ENCODE results near the gene DAB1.

The DAB1 gene

GRCh38 chr1:57157818-57158603, 265.8 kb downstream of the DAB1 start:
- DNase-seq: no peak

GRCh38 chr1:57156907-57157306, 267.0 kb downstream of the DAB1 start:
- DNase-seq: no peak

GRCh38 chr1:57146100-57146499, 277.8 kb downstream of the DAB1 start:
- no peak for DNase-seq

GRCh38 chr1:57142999-57143398, 280.9 kb downstream of the DAB1 start:
- DNase-seq: no peak

GRCh38 chr1:57142169-57142568, 281.7 kb downstream of the DAB1 start:
- no peak for DNase-seq

- DNase-seq: no peak
Observed at GRCh38 chr1:57138432-57139078, 285.3 kb downstream of the DAB1 start.

GRCh38 chr1:57137980-57138379, 285.9 kb downstream of the DAB1 start:
- DNase-seq: no peak

GRCh38 chr1:57134803-57135202, 289.1 kb downstream of the DAB1 start:
- DNase-seq: no peak

- no peak for DNase-seq
Observed at GRCh38 chr1:57133686-57134085, 290.2 kb downstream of the DAB1 start.

GRCh38 chr1:57132993-57133622, 290.8 kb downstream of the DAB1 start:
- no peak for DNase-seq

- no peak for DNase-seq
Observed at GRCh38 chr1:57131701-57132394, 292.0 kb downstream of the DAB1 start.

GRCh38 chr1:57131257-57131656, 292.6 kb downstream of the DAB1 start:
- no peak for DNase-seq

- DNase-seq: no peak
Observed at GRCh38 chr1:57129865-57130264, 294.0 kb downstream of the DAB1 start.

GRCh38 chr1:57127976-57128375, 295.9 kb downstream of the DAB1 start:
- DNase-seq: no peak

- no peak for DNase-seq
Observed at GRCh38 chr1:57124768-57125446, 299.0 kb downstream of the DAB1 start.

- DNase-seq: no peak
Observed at GRCh38 chr1:57124170-57124569, 299.7 kb downstream of the DAB1 start.

GRCh38 chr1:57122031-57122430, 301.8 kb downstream of the DAB1 start:
- no peak for DNase-seq

GRCh38 chr1:57118948-57119603, 304.8 kb downstream of the DAB1 start:
- DNase-seq: no peak

- no peak for DNase-seq
Observed at GRCh38 chr1:57117753-57118152, 306.1 kb downstream of the DAB1 start.

GRCh38 chr1:57116871-57117270, 307.0 kb downstream of the DAB1 start:
- no peak for DNase-seq

- no peak for DNase-seq
Observed at GRCh38 chr1:57115030-57115614, 308.7 kb downstream of the DAB1 start.

- DNase-seq: no peak
Observed at GRCh38 chr1:57112148-57112547, 311.7 kb downstream of the DAB1 start.

All from activated CD4-positive, CD25-positive, alpha-beta regulatory T cell (primary cell).